SU-DHL-6 (cell line): ENCODE data around the gene RFX1.

Experiments
- EZH2phosphoT487 ChIP-seq: fragments of 200-600 bp; sonication (generic), shearing (Covaris generic); conservative IDR thresholded peaks from 2 replicates; pipeline ENCODE4 v1.6.1; 2018; ENCODE audit warnings: mild to moderate bottlenecking, antibody characterized with exemption, low read length, moderate library complexity, mixed read lengths
- TF ChIP-seq, protein P1 (sequence below): fragments of 200-600 bp; sonication (generic); IDR thresholded peaks from one replicate; pipeline ENCODE4 v1.5.1; 2017; ENCODE audit warnings: antibody characterized with exemption, mild to moderate bottlenecking, low read length, moderate library complexity; ENCODE audit not compliant: insufficient read depth, poor library complexity, severe bottlenecking

DNA sequence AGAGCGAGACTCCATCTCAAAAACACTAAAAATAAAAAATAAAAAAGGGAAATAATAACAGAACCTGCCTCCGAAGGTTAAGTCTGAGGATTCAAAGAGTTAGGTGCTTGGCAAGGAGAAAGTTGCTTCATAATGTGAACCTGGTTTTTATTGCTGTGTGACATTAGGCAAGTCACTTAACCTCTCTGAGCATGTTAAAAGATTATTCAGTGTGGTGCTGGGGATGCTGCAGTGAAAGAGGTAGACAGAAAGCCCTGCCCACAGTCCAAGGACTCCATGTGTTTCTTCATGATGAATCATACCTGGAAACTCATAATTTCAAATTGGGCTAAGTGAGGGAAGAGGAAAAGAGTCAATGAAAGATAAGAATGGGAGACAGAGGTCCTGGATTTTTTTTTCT lies 27.8 kb upstream of the RFX1 start:
- TF ChIP-seq, protein P1, sequence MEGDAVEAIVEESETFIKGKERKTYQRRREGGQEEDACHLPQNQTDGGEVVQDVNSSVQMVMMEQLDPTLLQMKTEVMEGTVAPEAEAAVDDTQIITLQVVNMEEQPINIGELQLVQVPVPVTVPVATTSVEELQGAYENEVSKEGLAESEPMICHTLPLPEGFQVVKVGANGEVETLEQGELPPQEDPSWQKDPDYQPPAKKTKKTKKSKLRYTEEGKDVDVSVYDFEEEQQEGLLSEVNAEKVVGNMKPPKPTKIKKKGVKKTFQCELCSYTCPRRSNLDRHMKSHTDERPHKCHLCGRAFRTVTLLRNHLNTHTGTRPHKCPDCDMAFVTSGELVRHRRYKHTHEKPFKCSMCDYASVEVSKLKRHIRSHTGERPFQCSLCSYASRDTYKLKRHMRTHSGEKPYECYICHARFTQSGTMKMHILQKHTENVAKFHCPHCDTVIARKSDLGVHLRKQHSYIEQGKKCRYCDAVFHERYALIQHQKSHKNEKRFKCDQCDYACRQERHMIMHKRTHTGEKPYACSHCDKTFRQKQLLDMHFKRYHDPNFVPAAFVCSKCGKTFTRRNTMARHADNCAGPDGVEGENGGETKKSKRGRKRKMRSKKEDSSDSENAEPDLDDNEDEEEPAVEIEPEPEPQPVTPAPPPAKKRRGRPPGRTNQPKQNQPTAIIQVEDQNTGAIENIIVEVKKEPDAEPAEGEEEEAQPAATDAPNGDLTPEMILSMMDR, result no peak
- TF ChIP-seq EZH2phosphoT487, result no peak
